Esophagus muscularis mucosa (tissue), 4 donors: ENCODE measurements around the gene PAEP. TPM values are rescaled to one million over a fixed set of nuclear protein-coding genes. Genes with fewer than 3 reads are reported as not detected.

Experiments used
- DNase-seq: peaks from one replicate; pipeline ENCODE4 v3.0.0-alpha.2; 2017; ENCODE audit errors: extremely low spot score
- H3K27ac ChIP-seq, 4 donors: fragments of 200-600 bp; sonication (generic); replicated peaks in 1 of 4; 1 replicate in 3 of 4; 2 replicates in 1 of 4; pipeline ENCODE4 v1.5.1; 2016 to 2019; ENCODE audit warnings: mild to moderate bottlenecking in 1 of 4
- H3K27me3 ChIP-seq, 4 donors: fragments of 200-600 bp; sonication (generic); one replicate each; pipeline versions ENCODE4 v1.5.1 to v1.6.0; 2016 to 2019
- H3K36me3 ChIP-seq, 4 donors: fragments of 200-600 bp; sonication (generic); one replicate each; pipeline ENCODE4 v1.5.1; 2016 to 2019
- H3K4me1 ChIP-seq, 4 donors: fragments of 200-600 bp; sonication (generic); one replicate each; pipeline ENCODE4 v1.5.1; 2016 to 2019
- H3K4me3 ChIP-seq, 4 donors: fragments of 200-600 bp; sonication (generic); 1 replicate in 2 of 4; 2 replicates in 2 of 4; pipeline ENCODE4 v1.5.1; 2016 to 2019; ENCODE audit warnings: mild to moderate bottlenecking in 4 of 4, moderate library complexity in 1 of 4
- H3K9me3 ChIP-seq, 4 donors: fragments of 200-600 bp; sonication (generic); 1 replicate in 3 of 4; 2 replicates in 1 of 4; pipeline ENCODE4 v1.5.1; 2016 to 2019
- EP300 ChIP-seq: sonication (generic); formaldehyde crosslinking; IDR thresholded peaks from one replicate; pipeline ENCODE4 v1.6.1; 2017; ENCODE audit warnings: antibody characterized with exemption
- POLR2A ChIP-seq: fragments of 450-650 bp; IDR thresholded peaks from one replicate; pipeline ENCODE4 v1.6.1; 2017; ENCODE audit warnings: antibody characterized with exemption, moderate library complexity, mild to moderate bottlenecking, low read depth
- POLR2AphosphoS5 ChIP-seq, 2 donors: sonication (generic); formaldehyde crosslinking; IDR thresholded peaks; one replicate each; pipeline ENCODE4 v1.6.1; 2017; ENCODE audit warnings: antibody characterized with exemption in 2 of 2
- WGBS: methylation state at CpG from one replicate; pipeline ENCODE4 v1.1.5; 2018; 5-methylcytosine and 5-hydroxymethylcytosine counted together
- intact Hi-C: fragments of 100-400 bp; cut with DNase I; formaldehyde crosslinking; loops from one replicate; pipeline ENCODE4 v1.15.1; 2023
- total RNA-seq, 4 donors: library from RNA; depleted of rRNA; stranded (reverse); fragments of >200 nt; gene quantifications; one replicate each; pipeline versions ENCODE4 v1.1.0 to v1.2.1, GENCODE V29; 2016
- TF ChIP-seq, protein P1 (sequence below), 3 experiments: fragments of 200-600 bp in 2 of 3; fragments of 450-650 bp in 1 of 3; sonication (generic) in 2 of 3; IDR thresholded peaks; one replicate each; pipeline ENCODE4 v1.5.1; 2017 to 2019; ENCODE audit warnings: antibody characterized with exemption in 3 of 3, mild to moderate bottlenecking in 2 of 3, moderate library complexity in 1 of 3

PAEP gene
- total RNA-seq, 4 donors from 2014 or later: not detected

DNA sequence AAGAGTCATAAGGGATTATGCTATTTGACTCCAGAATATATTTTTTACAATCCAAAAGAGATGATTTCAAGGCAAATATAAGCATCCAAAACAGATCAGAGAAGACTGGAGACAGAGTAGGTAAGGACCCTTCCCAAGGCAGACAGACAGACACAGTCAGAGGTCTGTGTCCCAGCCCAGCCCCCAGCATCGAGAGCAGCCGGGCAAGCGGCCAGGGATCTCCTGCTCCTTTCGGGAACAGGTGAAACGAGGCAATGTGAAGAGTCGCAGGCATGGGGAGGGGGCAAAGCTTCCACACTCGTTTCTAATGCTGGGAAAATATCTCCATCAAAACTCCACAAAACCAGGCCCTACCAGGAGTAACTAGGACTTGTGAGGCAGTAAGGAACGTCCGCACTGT lies 5.8 kb downstream of the PAEP start:
- Histone ChIP-seq H3K27me3 (peaks cover 0 to 63% (median 0%) of the 10 kb centered on the region in 4 donors), H3K27ac (no peak overlapping the region), H3K9me3 (peaks cover 0 to 10% (median 5%) of the 10 kb centered on the region in 4 donors), H3K4me1 (no peaks in the 10 kb centered on the region), H3K36me3 (no peaks in the 10 kb centered on the region), H3K4me3 (no peak overlapping the region)
- DNase-seq: no peak
- TF ChIP-seq POLR2A: no peak
- TF ChIP-seq EP300: no peak
- TF ChIP-seq POLR2AphosphoS5 (IDR thresholded peaks at IDR 0.05): no peak
- TF ChIP-seq, protein P1, sequence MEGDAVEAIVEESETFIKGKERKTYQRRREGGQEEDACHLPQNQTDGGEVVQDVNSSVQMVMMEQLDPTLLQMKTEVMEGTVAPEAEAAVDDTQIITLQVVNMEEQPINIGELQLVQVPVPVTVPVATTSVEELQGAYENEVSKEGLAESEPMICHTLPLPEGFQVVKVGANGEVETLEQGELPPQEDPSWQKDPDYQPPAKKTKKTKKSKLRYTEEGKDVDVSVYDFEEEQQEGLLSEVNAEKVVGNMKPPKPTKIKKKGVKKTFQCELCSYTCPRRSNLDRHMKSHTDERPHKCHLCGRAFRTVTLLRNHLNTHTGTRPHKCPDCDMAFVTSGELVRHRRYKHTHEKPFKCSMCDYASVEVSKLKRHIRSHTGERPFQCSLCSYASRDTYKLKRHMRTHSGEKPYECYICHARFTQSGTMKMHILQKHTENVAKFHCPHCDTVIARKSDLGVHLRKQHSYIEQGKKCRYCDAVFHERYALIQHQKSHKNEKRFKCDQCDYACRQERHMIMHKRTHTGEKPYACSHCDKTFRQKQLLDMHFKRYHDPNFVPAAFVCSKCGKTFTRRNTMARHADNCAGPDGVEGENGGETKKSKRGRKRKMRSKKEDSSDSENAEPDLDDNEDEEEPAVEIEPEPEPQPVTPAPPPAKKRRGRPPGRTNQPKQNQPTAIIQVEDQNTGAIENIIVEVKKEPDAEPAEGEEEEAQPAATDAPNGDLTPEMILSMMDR (IDR thresholded peaks at IDR 0.05): no peak
- intact Hi-C loops: no loop called here
- WGBS: 61% methylated on average over 9 of the region's 9 CpGs

DNA sequence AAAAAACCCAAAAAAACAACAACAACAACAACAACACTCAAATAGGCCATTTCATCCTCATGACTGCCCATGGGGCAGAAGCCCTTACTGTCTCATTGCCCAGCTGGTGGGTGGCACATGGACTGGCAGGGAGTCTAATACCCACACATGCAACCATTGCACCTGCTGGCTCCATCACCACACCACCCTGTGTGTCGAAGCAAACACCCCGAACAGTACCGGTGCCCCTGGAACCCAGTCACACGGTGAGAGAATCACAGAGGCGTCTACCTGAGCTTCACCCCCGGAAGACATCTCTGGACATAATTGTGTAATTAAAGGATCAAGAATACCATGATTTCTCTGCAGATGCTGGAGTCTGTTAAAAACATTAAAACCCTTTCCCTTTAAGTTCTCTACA lies 6.5 kb downstream of the PAEP start:
- Histone ChIP-seq H3K4me1 (no peaks in the 10 kb centered on the region), H3K27ac (no peak overlapping the region), H3K36me3 (no peaks in the 10 kb centered on the region), H3K4me3 (no peak overlapping the region), H3K27me3 (peaks cover 0 to 61% (median 0%) of the 10 kb centered on the region in 4 donors), H3K9me3 (peaks cover 0 to 10% (median 5%) of the 10 kb centered on the region in 4 donors)
- 87% methylated on average over 6 of the region's 6 CpGs for WGBS
- intact Hi-C loops: no loop called here
- DNase-seq: no peak
- TF ChIP-seq, protein P1 (IDR thresholded peaks at IDR 0.05): no peak
- TF ChIP-seq EP300 (no peak), POLR2AphosphoS5 (IDR thresholded peaks at IDR 0.05) (no peak), POLR2A (no peak)

DNA sequence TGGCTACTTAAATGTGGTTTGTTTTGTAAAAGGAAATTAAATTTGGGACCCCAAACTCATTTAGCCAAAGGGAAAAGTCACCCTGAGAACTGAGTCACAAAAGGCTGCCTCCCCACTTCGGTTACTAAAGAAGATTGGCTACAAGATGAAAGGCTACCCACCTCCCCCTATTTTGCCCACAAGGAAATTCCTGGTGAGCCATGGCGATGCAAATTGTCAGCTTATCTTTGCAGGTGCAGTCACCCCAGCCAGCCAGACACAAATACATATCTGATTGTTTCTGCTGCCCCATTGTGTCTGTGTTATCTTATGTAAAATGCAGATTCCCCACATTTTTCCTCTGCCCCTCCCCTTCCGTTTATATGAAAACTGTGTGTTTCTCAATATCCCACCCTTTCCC lies 8.9 kb downstream of the PAEP start:
- Histone ChIP-seq H3K27ac (no peak overlapping the region), H3K4me3 (no peak overlapping the region), H3K27me3 (peaks cover 0 to 60% (median 0%) of the 10 kb centered on the region in 4 donors), H3K9me3 (peaks cover 0 to 10% (median 5%) of the 10 kb centered on the region in 4 donors), H3K4me1 (no peaks in the 10 kb centered on the region), H3K36me3 (no peaks in the 10 kb centered on the region)
- intact Hi-C loops: no loop called here
- TF ChIP-seq, protein P1 (IDR thresholded peaks at IDR 0.05): no peak
- TF ChIP-seq POLR2A: no peak
- DNase-seq: no peak
- 60% methylated on average over 3 of the region's 3 CpGs for WGBS

DNA sequence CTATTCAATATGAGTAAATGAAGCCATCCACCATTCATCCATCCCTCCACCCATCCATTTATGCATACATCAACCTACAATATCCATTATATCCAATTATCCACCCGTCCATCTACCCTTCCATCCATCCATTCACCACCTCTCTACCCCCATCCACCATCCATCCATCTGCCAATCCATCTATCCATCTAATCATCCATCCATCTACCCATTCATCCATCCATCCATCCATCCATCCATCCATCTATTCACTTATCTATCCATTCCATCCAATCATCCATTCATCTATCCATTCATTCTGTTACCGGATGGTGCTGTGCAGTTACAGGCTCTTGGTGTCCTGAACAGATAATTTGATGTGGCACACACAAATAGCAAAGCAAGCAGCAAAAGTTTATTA lies 10.7 kb downstream of the PAEP start:
- DNase-seq: no peak
- Histone ChIP-seq H3K9me3 (peaks cover 0 to 10% (median 5%) of the 10 kb centered on the region in 4 donors), H3K4me1 (no peaks in the 10 kb centered on the region), H3K36me3 (no peaks in the 10 kb centered on the region), H3K27ac (no peak overlapping the region), H3K27me3 (peaks cover 0 to 58% (median 0%) of the 10 kb centered on the region in 4 donors), H3K4me3 (no peak overlapping the region)
- TF ChIP-seq EP300 (no peak), POLR2A (no peak), POLR2AphosphoS5 (IDR thresholded peaks at IDR 0.05) (no peak)
- TF ChIP-seq, protein P1 (IDR thresholded peaks at IDR 0.05): no peak
- 83% methylated on average over 2 of the region's 2 CpGs for WGBS
- intact Hi-C loops: no loop called here

DNA sequence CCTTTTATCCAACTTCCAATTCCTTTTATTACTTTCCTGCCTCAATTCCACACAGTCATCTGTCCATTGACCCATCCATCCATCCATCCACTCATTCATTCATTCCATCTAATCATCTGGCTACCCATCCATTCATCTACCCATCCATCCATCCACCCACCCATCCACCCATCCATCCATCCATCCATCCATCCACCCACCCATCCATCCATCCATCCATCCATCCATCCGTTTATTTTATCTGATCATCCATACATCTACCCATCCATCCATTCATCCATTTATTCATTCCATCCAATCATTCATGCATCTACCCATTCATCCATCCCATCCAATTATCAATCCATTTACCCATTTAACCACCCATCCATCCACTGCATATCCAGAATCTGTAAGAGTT lies 11.6 kb downstream of the PAEP start:
- Histone ChIP-seq H3K4me3 (no peak overlapping the region), H3K36me3 (no peaks in the 10 kb centered on the region), H3K27ac (no peak overlapping the region), H3K9me3 (peaks cover 0 to 10% (median 5%) of the 10 kb centered on the region in 4 donors), H3K4me1 (no peaks in the 10 kb centered on the region), H3K27me3 (peaks cover 0 to 49% (median 0%) of the 10 kb centered on the region in 4 donors)
- WGBS: 79% methylated on average over 1 of the region's 1 CpG
- intact Hi-C loops: no loop called here
- TF ChIP-seq POLR2A (no peak), POLR2AphosphoS5 (IDR thresholded peaks at IDR 0.05) (no peak), EP300 (no peak)
- TF ChIP-seq, protein P1 (IDR thresholded peaks at IDR 0.05): no peak
- no peak for DNase-seq
